Uterus (tissue), 2 donors: ENCODE results near the gene PAH.

ENCODE experiments used
- POLR2A ChIP-seq, 2 donors: fragments of 450-650 bp; IDR thresholded peaks; one replicate each; pipeline ENCODE4 v1.6.1; 2016; ENCODE audit warnings: antibody characterized with exemption in 2 of 2, mild to moderate bottlenecking in 1 of 2, moderate library complexity in 1 of 2
- TF ChIP-seq, protein P1 (sequence below), 4 experiments: fragments of 200-600 bp in 2 of 4; fragments of 450-650 bp in 2 of 4; sonication (generic) in 2 of 4; IDR thresholded peaks; one replicate each; pipeline ENCODE4 v1.5.1; 2016 to 2019; ENCODE audit warnings: antibody characterized with exemption in 4 of 4, mild to moderate bottlenecking in 2 of 4, moderate library complexity in 1 of 4

DNA sequence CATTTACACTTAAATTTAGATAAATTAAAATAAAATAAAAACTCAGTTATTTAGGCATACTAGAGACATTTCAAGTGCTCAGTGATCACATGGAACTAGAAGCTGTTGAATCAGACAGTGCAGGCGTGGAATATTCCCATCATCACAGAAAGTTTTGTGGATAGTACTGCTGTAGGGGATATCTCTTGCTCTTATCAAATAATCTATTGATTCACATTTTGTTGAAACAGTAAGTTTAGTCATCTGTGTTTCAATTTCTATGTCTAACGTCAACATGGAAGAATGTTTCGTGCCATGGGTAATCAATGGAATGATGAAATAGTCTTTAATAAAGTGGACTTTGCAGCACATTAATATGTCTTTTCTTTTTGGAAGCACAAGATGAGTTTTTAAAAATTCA lies 108.6 kb downstream of the PAH start:
- TF ChIP-seq, protein P1, sequence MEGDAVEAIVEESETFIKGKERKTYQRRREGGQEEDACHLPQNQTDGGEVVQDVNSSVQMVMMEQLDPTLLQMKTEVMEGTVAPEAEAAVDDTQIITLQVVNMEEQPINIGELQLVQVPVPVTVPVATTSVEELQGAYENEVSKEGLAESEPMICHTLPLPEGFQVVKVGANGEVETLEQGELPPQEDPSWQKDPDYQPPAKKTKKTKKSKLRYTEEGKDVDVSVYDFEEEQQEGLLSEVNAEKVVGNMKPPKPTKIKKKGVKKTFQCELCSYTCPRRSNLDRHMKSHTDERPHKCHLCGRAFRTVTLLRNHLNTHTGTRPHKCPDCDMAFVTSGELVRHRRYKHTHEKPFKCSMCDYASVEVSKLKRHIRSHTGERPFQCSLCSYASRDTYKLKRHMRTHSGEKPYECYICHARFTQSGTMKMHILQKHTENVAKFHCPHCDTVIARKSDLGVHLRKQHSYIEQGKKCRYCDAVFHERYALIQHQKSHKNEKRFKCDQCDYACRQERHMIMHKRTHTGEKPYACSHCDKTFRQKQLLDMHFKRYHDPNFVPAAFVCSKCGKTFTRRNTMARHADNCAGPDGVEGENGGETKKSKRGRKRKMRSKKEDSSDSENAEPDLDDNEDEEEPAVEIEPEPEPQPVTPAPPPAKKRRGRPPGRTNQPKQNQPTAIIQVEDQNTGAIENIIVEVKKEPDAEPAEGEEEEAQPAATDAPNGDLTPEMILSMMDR (IDR thresholded peaks at IDR 0.05) = no peak
- no peak for TF ChIP-seq POLR2A (IDR thresholded peaks at IDR 0.05)
